Skeletal muscle cell (primary cell): ENCODE results near the gene CYBRD1.

Experiments used
- DNase-seq: peaks from one replicate; pipeline ENCODE4 v3.0.0-alpha.2; 2010; ENCODE audit warnings: low read depth
- H3K4me3 ChIP-seq: 2 replicates; pipeline ENCODE4 v1.5.1; 2011; ENCODE audit warnings: low read depth, mild to moderate bottlenecking, control low read depth, low read length, moderate library complexity

The CYBRD1 gene

DNA sequence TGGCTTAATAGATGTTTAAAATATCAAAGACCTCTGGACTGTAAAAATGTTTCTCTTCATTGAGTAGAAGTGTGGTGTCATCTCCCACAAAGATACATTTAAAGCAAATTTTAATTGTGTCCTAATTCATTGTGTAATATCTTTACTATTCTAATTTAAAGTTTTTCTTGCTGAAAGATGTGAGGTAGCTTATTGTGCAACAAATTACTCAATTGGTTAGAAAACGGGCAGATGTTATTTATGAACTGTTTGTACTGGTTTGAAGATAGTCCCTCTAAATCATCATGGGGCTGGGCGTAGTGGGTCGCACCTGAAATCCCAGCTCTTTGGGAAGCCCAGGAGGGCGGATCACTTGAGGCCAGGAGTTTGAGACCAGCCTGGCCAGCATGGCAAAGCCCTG, 65.3 kb downstream of the CYBRD1 start:
- DNase-seq = no peak
- no peak overlapping the region for H3K4me3 ChIP-seq

DNA sequence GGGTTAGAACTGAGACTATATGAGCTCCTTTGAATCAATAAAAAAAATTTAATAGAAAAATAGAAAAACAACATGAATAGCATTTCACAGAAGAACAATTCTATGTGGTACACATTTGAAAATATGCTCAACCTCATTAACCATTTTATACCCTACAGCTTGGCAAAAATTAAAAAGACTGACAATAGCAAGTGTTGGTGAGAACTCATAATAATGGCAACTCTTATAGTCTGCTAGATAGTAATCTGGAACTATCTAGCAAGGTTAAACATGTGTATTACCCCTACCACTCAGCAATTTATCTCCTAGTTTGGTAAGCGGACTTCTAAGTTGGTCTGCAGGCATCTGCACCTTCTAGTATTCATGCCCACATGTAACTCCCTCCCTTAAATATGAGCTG, 67.8 kb downstream of the CYBRD1 start:
- no peak for DNase-seq
- H3K4me3 ChIP-seq = no peak overlapping the region

DNA sequence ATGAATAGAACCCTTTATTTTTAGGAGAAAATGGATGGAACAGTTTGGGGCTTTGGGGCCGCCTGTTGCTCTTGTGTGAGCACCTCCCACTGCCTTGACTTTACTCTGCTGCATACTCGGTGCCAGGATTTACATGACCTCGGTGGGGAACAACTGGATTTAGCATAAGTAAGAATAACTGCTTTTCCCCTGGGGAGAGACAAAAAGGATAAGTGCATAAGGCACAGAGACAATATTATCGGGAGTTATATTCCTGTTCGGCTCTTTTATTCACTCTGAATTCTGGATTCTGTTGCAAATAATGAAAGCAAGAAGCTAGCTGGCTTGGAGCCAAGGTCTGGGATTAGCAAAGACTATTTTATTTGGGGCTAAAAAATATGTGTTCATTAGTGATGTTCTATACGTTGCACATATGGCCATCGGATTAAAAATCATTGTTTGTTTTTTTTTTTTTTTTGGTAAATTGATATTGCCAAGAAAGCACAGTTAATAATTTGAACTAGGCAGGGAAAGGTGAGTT, 69.8 kb downstream of the CYBRD1 start:
- no peak overlapping the region for H3K4me3 ChIP-seq
- no peak for DNase-seq

DNA sequence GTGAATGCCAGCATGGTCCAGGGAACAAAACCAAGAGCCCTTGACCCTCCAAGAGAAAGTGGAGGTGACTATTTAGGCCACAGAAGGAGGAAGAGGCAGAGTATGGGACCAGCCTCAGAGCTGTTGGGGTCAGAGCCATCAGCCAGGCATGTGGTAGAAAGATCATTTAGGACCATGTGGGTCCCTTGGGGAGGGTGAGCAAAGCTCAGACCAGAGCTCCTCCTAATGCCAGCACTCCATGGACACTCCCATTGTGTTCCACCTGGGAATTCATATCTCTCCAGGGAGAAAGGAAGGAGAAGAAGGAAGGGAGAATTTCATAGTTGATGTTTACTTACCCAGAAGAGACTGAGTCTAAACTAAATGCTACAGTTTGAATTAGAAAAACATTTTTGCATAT, 73.2 kb downstream of the CYBRD1 start:
- no peak overlapping the region for H3K4me3 ChIP-seq
- DNase-seq = no peak

DNA sequence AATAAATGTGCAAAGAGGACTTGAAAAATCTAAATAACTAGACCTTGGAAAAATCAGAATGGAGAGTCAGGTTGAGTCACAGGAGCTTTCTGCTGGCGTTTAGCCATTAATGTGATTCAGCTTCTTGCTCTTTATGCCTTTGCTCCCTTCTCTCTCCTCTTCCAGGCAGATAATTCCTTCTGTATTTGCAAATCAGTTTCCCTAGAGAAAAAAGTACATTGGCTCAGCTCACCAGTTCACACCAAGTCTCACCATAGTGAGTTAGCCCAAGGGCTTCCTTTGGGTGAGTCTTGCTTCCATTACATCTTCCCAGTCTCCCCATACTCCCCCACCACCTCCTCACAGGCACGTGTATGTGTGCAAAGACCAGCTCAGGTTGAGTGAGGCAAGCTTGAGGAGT, 73.6 kb downstream of the CYBRD1 start:
- no peak overlapping the region for H3K4me3 ChIP-seq
- DNase-seq = peak; percentile 94

DNA sequence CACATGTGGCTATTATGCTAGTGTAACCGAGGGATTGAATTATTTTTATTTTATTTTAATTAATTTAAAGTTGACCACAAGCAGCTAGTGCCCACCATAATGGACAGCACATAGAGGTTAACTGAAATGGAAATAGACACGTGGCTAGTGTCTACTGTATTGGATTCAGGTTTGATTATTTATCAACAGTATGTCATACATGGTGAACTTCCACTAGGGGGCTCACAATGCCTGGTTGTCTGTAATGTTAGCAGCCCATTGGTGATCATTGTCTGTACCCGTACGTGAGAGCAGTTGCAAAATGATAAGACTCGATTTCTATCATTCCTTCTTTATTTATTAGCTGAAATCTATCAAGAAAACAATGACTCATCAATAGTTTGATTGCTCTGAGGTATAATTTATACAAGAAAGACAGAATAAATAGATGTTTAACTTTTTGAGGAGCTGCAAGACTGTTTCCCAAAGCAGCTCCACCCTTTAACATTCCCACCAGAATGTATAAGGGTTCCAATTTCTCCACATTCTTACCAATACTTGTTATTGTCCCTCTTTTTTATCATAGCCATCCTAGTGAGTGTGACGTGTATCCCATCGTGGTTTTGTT, 76.5 kb downstream of the CYBRD1 start:
- DNase-seq = peak; percentile 25
- H3K4me3 ChIP-seq = no peak overlapping the region

DNA sequence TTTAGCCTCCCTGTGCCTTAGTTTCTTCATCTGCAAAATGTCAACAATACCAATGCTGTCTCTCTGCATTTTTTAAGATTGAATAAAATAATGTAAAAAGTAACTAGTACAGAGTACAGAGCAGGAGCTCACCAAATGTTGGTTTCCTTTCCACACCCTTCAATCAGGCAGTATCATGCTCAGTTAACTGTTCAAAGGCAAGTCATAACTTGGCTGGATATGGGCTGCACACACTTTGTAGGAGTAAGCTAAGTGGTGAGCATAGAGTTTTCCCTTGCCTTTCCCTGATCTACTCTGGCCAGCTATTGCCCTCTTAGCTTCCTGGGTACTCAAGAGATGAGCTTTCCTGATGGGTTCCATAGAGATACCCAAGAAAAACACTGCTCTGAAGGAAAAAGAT, 77.9 kb downstream of the CYBRD1 start:
- H3K4me3 ChIP-seq = no peak overlapping the region
- DNase-seq = no peak

DNA sequence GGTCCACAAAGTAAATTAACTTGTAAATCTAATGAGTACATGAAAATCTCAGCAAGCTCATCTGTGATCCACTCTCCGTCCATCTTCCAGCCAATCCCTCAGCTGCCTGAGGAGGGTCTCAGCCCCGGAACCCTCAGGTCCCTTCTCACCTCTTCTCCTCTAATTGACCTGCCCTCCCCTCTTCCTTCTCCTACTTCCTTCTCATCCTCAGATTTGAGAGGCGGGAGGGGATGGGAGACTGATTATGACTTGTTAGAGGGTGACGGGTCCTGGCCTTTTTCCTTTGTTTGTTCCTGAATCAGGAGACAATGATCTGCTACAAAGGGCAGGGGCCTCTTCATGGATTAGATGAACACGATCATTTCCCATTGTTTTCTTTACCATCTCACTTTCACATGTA, 80.1 kb downstream of the CYBRD1 start:
- H3K4me3 ChIP-seq = no peak overlapping the region
- no peak for DNase-seq
